HepG2 (cell line): ENCODE measurements around the gene CKAP5. TPM values are rescaled to one million over a fixed set of nuclear protein-coding genes. Genes with fewer than 3 reads are reported as not detected.
A peak's percentile ranks its signal among the peaks of the same experiment; 100 is the strongest.

Source experiments
- ATAC-seq: fragments of 200-7000 bp; cut with Tn5 transposase; 3 replicates; pipeline ENCODE4 v1.9.1; 2020; ENCODE audit warnings: mild to moderate bottlenecking, moderate library complexity
- BruUV-seq: library from RNA; stranded (reverse); fragments of 400-500 nt; replicated peaks from 2 replicates; lab custom pipeline; 2021; lab: Mats Ljungman, UMichigan
- CTCF ChIA-PET: fragments of 300-600 bp; formaldehyde crosslinking; extraction: SDS; loops from one replicate; lab custom pipeline; 2021; ENCODE audit warnings: low total read pairs, inconsistent platforms, low intra/inter-chr PET ratio; lab: Yijun Ruan, JAX
- POLR2A ChIA-PET: fragments of 350-600 bp; sonication (Branson Sonifier 250); formaldehyde crosslinking; loops from one replicate; lab custom pipeline; 2020; ENCODE audit warnings: antibody characterized with exemption, inconsistent platforms; lab: Yijun Ruan, JAX
- DNase-seq: peaks from one replicate; pipeline ENCODE4 v3.0.0-alpha.2; 2015; ENCODE audit warnings: low spot score
- FAIRE-seq: peaks from 3 replicates; lab custom pipeline; 2011; peaks lifted over from hg19 to GRCh38; lab: Jason Lieb, UNC
- H2AFZ ChIP-seq: one replicate; pipeline ENCODE4 v1.6.1; 2011; ENCODE audit warnings: low read length, inconsistent platforms
- H3K27ac ChIP-seq: fragments of 300-600 bp; 3 replicates; pipeline ENCODE4 v1.8.0; 2011; ENCODE audit warnings: mixed run types, mild to moderate bottlenecking, mixed read lengths, low read length, inconsistent platforms; ENCODE audit not compliant: insufficient read depth; ENCODE audit errors: extremely low read length
- H3K27me3 ChIP-seq, 2 experiments: fragments of 200-600 bp in 1 of 2; 2 replicates in 1 of 2; 3 replicates in 1 of 2; pipeline versions ENCODE4 v1.6.0 to v1.8.0; 2011; ENCODE audit warnings: low read length in 2 of 2, mild to moderate bottlenecking in 2 of 2, moderate library complexity in 2 of 2, inconsistent platforms in 1 of 2; ENCODE audit not compliant: insufficient read depth in 2 of 2, control insufficient read depth in 1 of 2
- H3K36me3 ChIP-seq, 2 experiments: fragments of 200-600 bp in 1 of 2; replicated peaks in 1 of 2; 2 replicates in 1 of 2; 3 replicates in 1 of 2; pipeline versions ENCODE4 v1.5.1 to v1.8.0; 2011; ENCODE audit warnings: low read length in 2 of 2, inconsistent platforms in 1 of 2; ENCODE audit not compliant: insufficient read depth in 2 of 2, control insufficient read depth in 1 of 2
- H3K4me1 ChIP-seq: 2 replicates; pipeline ENCODE4 v1.5.1; 2012; ENCODE audit warnings: low read length, inconsistent platforms; ENCODE audit not compliant: insufficient read depth
- H3K4me2 ChIP-seq: 2 replicates; pipeline ENCODE4 v1.6.0; 2011; ENCODE audit warnings: low read depth, low read length, inconsistent platforms
- H3K4me3 ChIP-seq, 3 experiments: fragments of 200-600 bp in 1 of 3; sonication (generic), shearing (Covaris generic) in 1 of 3; replicated peaks in 1 of 3; 2 replicates each; pipeline ENCODE4 v1.5.1; 2011 to 2016; ENCODE audit warnings: low read length in 3 of 3, inconsistent platforms in 2 of 3, low read depth in 2 of 3, mild to moderate bottlenecking in 2 of 3, control low read depth in 1 of 3, mixed read lengths in 1 of 3; ENCODE audit not compliant: insufficient read depth in 1 of 3
- H3K79me2 ChIP-seq: one replicate; pipeline ENCODE4 v1.6.1; 2011; ENCODE audit warnings: low read length, inconsistent platforms; ENCODE audit not compliant: insufficient read depth
- H3K9ac ChIP-seq: 2 replicates; pipeline ENCODE4 v1.6.0; 2011; ENCODE audit warnings: mild to moderate bottlenecking, low read depth, low read length, inconsistent platforms; ENCODE audit not compliant: insufficient read depth
- H3K9me3 ChIP-seq: 2 replicates; pipeline ENCODE4 v1.5.1; 2012; ENCODE audit warnings: mild to moderate bottlenecking, low read length
- H4K20me1 ChIP-seq: 2 replicates; pipeline ENCODE4 v1.6.0; 2011; ENCODE audit warnings: inconsistent platforms, mild to moderate bottlenecking, low read length, moderate library complexity; ENCODE audit not compliant: insufficient read depth
- CBX5 ChIP-seq: sonication (generic); formaldehyde crosslinking; IDR thresholded peaks from 2 replicates; pipeline ENCODE4 v1.4.0; 2020; ENCODE audit warnings: missing genetic modification reagents, borderline replicate concordance
- CREB1 ChIP-seq, 2 experiments: fragments of 450-650 bp in 1 of 2; IDR thresholded peaks; 2 replicates each; pipeline ENCODE4 v1.6.1; 2016 to 2017; ENCODE audit warnings: control low read depth in 1 of 2, mild to moderate bottlenecking in 1 of 2, missing compliant biosample characterization in 1 of 2, missing genetic modification characterization in 1 of 2
- DNMT1 ChIP-seq: sonication (generic); formaldehyde crosslinking; IDR thresholded peaks from 2 replicates; pipeline ENCODE4 v1.5.1; 2020; ENCODE audit warnings: mild to moderate bottlenecking, missing genetic modification reagents
- KLF16 ChIP-seq, 2 experiments: sonication (generic) in 1 of 2; formaldehyde crosslinking in 1 of 2; IDR thresholded peaks; 2 replicates each; pipeline versions ENCODE4 v1.6.1 to v1.8.0; 2016 to 2023; ENCODE audit warnings: missing genetic modification reagents in 2 of 2, missing compliant biosample characterization in 1 of 2
- MBNL3 ChIP-seq: fragments of 250-450 bp; sonication (Bioruptor Pico); conservative IDR thresholded peaks from 2 replicates; pipeline ENCODE4 v1.8.0; 2022; ENCODE audit warnings: mild to moderate bottlenecking, inconsistent platforms
- NCOR1 ChIP-seq: fragments of 200-600 bp; sonication (generic); IDR thresholded peaks from 2 replicates; pipeline ENCODE4 v1.7.0; 2017; ENCODE audit warnings: antibody characterized with exemption, low read length, borderline replicate concordance
- NR1H2 ChIP-seq: sonication (generic); formaldehyde crosslinking; IDR thresholded peaks from 2 replicates; pipeline ENCODE4 v1.8.1; 2022; ENCODE audit warnings: low read depth, missing genetic modification reagents, borderline replicate concordance
- PAX8 ChIP-seq: sonication (generic); formaldehyde crosslinking; IDR thresholded peaks from 2 replicates; pipeline ENCODE4 v1.8.0; 2022; ENCODE audit warnings: mild to moderate bottlenecking, missing genetic modification reagents, borderline replicate concordance
- POLR2A ChIP-seq, 2 experiments: IDR thresholded peaks; 2 replicates each; pipeline ENCODE4 v1.6.1; 2011; ENCODE audit warnings: low read depth in 2 of 2, low read length in 2 of 2, mild to moderate bottlenecking in 1 of 2, moderate library complexity in 1 of 2; ENCODE audit not compliant: insufficient read depth in 1 of 2
- RBFOX2 ChIP-seq: fragments of 200-400 bp; formaldehyde crosslinking; IDR thresholded peaks from 2 replicates; pipeline ENCODE4 v1.6.1; 2017; ENCODE audit warnings: low read depth, mild to moderate bottlenecking, low read length
- RXRB ChIP-seq: IDR thresholded peaks from 2 replicates; pipeline ENCODE4 v1.6.1; 2016; ENCODE audit warnings: borderline replicate concordance, missing genetic modification reagents, missing compliant biosample characterization
- SNRNP70 ChIP-seq: fragments of 200-400 bp; formaldehyde crosslinking; IDR thresholded peaks from 2 replicates; pipeline ENCODE4 v1.6.1; 2017; ENCODE audit warnings: mild to moderate bottlenecking, low read depth, low read length, moderate library complexity
- TRIM24 ChIP-seq: sonication (generic); formaldehyde crosslinking; IDR thresholded peaks from 2 replicates; pipeline ENCODE4 v1.8.0; 2022; ENCODE audit warnings: mild to moderate bottlenecking, missing genetic modification reagents
- ZFP37 ChIP-seq: sonication (generic); formaldehyde crosslinking; IDR thresholded peaks from 2 replicates; pipeline ENCODE4 v1.4.0; 2020; ENCODE audit warnings: missing genetic modification reagents, borderline replicate concordance
- ZNF343 ChIP-seq: sonication (generic); formaldehyde crosslinking; IDR thresholded peaks from 2 replicates; pipeline ENCODE4 v1.4.0; 2020; ENCODE audit warnings: mild to moderate bottlenecking, missing genetic modification reagents
- ZNF558 ChIP-seq: sonication (generic); formaldehyde crosslinking; IDR thresholded peaks from 2 replicates; pipeline ENCODE4 v1.9.0; 2022; ENCODE audit warnings: mild to moderate bottlenecking, missing genetic modification reagents, borderline replicate concordance
- ZNF605 ChIP-seq: sonication (generic); formaldehyde crosslinking; IDR thresholded peaks from 2 replicates; pipeline ENCODE4 v1.8.0; 2022; ENCODE audit warnings: mild to moderate bottlenecking, missing genetic modification reagents
- WGBS: methylation state at CpG from one replicate; pipeline ENCODE4 v1.1.6; 2017; ENCODE audit warnings: low lambda C conversion rate; 5-methylcytosine and 5-hydroxymethylcytosine counted together
- in situ Hi-C: cut with HindIII; loops from 2 replicates; pipeline ENCODE4 v1.10.0; 2017; ENCODE audit warnings: low pct_unique_long_range_greater_than_20kb; ENCODE audit not compliant: extremely low pct_ligation_motif_present
- intact Hi-C: fragments of 100-400 bp; cut with micrococcal nuclease; formaldehyde crosslinking; loops from one replicate; pipeline ENCODE4 v1.10.0; 2022; ENCODE audit not compliant: unreplicated experiment
- polyA plus RNA-seq, 8 experiments: library from polyadenylated mRNA; depleted of rRNA in 3 of 8; stranded (reverse) in 7 of 8; unstranded in 1 of 8; fragments of >200 nt; fragmentation: Illumina TruSeq in 4 of 8; extraction: Trizol in 4 of 8; gene quantifications; 2 replicates each; pipeline versions ENCODE4 v1.2.1 to v1.2.3, GENCODE V29; 2011 to 2016; ENCODE audit warnings: low read depth in 4 of 8, missing spikeins in 1 of 8, mixed read lengths in 1 of 8; ENCODE audit not compliant: insufficient read depth in 1 of 8
- total RNA-seq, 5 experiments: library from RNA; depleted of rRNA; stranded (reverse); fragments of >200 nt; fragmentation: Illumina TruSeq; extraction: Trizol; gene quantifications; 2 replicates each; pipeline ENCODE4 v1.2.3, GENCODE V29; 2016; ENCODE audit warnings: low read depth in 1 of 5
- TF ChIP-seq, protein P1 (sequence below): sonication (generic); formaldehyde crosslinking; IDR thresholded peaks from 2 replicates; pipeline ENCODE4 v1.5.1; 2020; ENCODE audit warnings: mild to moderate bottlenecking, missing genetic modification reagents, borderline replicate concordance
- TF ChIP-seq, protein P2 (sequence below): sonication (generic); formaldehyde crosslinking; IDR thresholded peaks from 2 replicates; pipeline ENCODE4 v1.4.0; 2020; ENCODE audit warnings: missing genetic modification reagents, low read depth, mild to moderate bottlenecking, borderline replicate concordance

CKAP5 gene
- total and polyA plus RNA-seq, 2 of the 13 experiments (the other 11 are each of a cell fraction or from before 2014, with no cell fraction given): 79.2 to 103 TPM

DNA sequence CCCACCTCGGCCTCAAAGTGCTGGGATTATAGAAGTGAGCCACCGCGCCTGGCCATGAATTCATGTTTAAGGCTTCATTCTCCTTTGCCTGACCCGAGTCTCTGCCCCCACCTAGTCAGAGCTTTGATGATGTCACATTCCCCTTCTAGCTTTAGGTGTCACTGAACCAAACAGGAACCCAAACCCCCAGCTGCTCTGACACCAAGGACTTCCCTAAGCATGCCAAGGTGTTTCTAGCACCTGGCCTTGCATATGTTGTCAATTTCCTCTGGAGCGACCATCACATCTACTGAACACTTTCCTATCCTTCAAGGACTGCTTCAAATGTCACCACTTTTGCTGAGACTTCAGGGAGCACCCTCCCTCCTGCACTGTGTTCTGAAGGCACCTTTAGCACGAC is 124.8 kb downstream of the CKAP5 start:
- Histone ChIP-seq H3K27me3 (no peaks in the 10 kb centered on the region; a peak in 1 of 5 replicates), H4K20me1 (peaks cover 29% of the 10 kb centered on the region), H3K4me3 (peak overlapping the region in 2 of 3 experiments; percentile 27 to 92; a peak in 4 of 6 replicates), H3K79me2 (peaks cover 64% of the 10 kb centered on the region), H2AFZ (no peak overlapping the region), H3K9ac (peak overlapping the region; percentile 26; the same call in 1 of the 2 replicates), H3K4me2 (peak overlapping the region; percentile 94), H3K4me1 (peaks cover 87% of the 10 kb centered on the region), H3K9me3 (no peaks in the 10 kb centered on the region), H3K36me3 (peaks cover 13 to 32% of the 10 kb centered on the region in 2 experiments), H3K27ac (peak overlapping the region; percentile 25)
- POLR2A ChIA-PET: interaction anchor here (2.4 to 12.3 kb wide), 7 partner anchors 8 to 50 kb away, joined by 8 to 272 read pairs (median 38); partner anchors contain the start of genes ARHGAP1 and ZNF408
- in situ Hi-C loops (no loop called here), intact Hi-C loops (no loop called here)
- FAIRE-seq (no peak), ATAC-seq (no peak), DNase-seq (no peak)
- CTCF ChIA-PET: no interaction called here
- BruUV-seq: no TSS peak
- WGBS: 80% methylated on average over 6 of the region's 6 CpGs
- no peak for TF ChIP-seq MBNL3
- TF ChIP-seq CREB1 (IDR thresholded peaks at IDR 0.05): peak; percentile 56; the same call in 1 of the 2 replicates
- TF ChIP-seq CREB1 (CRISPR knock-in tag; IDR thresholded peaks at IDR 0.05): no peak
- TF ChIP-seq RXRB (CRISPR knock-in tag): no peak
- TF ChIP-seq ZFP37 (CRISPR knock-in tag): 0 out of 2 replicates have a peak, but pooled peaks have one; percentile 22
- TF ChIP-seq, protein P1, sequence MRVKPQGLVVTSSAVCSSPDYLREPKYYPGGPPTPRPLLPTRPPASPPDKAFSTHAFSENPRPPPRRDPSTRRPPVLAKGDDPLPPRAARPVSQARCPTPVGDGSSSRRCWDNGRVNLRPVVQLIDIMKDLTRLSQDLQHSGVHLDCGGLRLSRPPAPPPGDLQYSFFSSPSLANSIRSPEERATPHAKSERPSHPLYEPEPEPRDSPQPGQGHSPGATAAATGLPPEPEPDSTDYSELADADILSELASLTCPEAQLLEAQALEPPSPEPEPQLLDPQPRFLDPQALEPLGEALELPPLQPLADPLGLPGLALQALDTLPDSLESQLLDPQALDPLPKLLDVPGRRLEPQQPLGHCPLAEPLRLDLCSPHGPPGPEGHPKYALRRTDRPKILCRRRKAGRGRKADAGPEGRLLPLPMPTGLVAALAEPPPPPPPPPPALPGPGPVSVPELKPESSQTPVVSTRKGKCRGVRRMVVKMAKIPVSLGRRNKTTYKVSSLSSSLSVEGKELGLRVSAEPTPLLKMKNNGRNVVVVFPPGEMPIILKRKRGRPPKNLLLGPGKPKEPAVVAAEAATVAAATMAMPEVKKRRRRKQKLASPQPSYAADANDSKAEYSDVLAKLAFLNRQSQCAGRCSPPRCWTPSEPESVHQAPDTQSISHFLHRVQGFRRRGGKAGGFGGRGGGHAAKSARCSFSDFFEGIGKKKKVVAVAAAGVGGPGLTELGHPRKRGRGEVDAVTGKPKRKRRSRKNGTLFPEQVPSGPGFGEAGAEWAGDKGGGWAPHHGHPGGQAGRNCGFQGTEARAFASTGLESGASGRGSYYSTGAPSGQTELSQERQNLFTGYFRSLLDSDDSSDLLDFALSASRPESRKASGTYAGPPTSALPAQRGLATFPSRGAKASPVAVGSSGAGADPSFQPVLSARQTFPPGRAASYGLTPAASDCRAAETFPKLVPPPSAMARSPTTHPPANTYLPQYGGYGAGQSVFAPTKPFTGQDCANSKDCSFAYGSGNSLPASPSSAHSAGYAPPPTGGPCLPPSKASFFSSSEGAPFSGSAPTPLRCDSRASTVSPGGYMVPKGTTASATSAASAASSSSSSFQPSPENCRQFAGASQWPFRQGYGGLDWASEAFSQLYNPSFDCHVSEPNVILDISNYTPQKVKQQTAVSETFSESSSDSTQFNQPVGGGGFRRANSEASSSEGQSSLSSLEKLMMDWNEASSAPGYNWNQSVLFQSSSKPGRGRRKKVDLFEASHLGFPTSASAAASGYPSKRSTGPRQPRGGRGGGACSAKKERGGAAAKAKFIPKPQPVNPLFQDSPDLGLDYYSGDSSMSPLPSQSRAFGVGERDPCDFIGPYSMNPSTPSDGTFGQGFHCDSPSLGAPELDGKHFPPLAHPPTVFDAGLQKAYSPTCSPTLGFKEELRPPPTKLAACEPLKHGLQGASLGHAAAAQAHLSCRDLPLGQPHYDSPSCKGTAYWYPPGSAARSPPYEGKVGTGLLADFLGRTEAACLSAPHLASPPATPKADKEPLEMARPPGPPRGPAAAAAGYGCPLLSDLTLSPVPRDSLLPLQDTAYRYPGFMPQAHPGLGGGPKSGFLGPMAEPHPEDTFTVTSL (CRISPR knock-in tag): 0 out of 2 replicates have a peak, but pooled peaks have one; percentile 14
- TF ChIP-seq TRIM24: no peak
- TF ChIP-seq KLF16 (CRISPR knock-in tag; IDR thresholded peaks at IDR 0.05): 0 out of 4 replicates have a peak, but pooled peaks of 1 of the 2 experiments have one; percentile 8
- TF ChIP-seq NR1H2 (CRISPR knock-in tag): no peak
- TF ChIP-seq CBX5 (CRISPR knock-in tag): no peak
- TF ChIP-seq SNRNP70: no peak
- TF ChIP-seq PAX8: no peak
- TF ChIP-seq ZNF605: no peak
- no peak for TF ChIP-seq DNMT1 (CRISPR knock-in tag)
- TF ChIP-seq ZNF343: no peak
- TF ChIP-seq NCOR1: no peak
- TF ChIP-seq, protein P2, sequence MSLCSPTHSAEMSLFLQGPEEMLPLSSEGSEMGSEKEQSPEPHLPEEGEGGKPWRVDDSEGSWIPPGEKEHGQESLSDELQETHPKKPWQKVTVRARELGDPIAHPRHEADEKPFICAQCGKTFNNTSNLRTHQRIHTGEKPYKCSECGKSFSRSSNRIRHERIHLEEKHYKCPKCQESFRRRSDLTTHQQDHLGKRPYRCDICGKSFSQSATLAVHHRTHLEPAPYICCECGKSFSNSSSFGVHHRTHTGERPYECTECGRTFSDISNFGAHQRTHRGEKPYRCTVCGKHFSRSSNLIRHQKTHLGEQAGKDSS (CRISPR knock-in tag): 0 out of 2 replicates have a peak, but pooled peaks have one; percentile 50
- no peak for TF ChIP-seq ZNF558 (CRISPR knock-in tag)
- peak in 1 of 2 experiments; percentile 27; a peak in 1 of 4 replicates for TF ChIP-seq POLR2A (IDR thresholded peaks at IDR 0.05; ENCODE audit: insufficient read depth in 1 of 2, low read depth in 2 of 2, low read length in 2 of 2)
- peak; percentile 56; the same call in 1 of the 2 replicates for TF ChIP-seq RBFOX2
